Stromal cell of bone marrow (primary cell): ENCODE results near the gene SGTA.
A peak's percentile ranks its signal among the peaks of the same experiment; 100 is the strongest.

ENCODE experiments used
- DNase-seq: peaks from one replicate; pipeline ENCODE4 v3.0.0-alpha.2; 2012; ENCODE audit warnings: low read depth

Gene SGTA

DNA sequence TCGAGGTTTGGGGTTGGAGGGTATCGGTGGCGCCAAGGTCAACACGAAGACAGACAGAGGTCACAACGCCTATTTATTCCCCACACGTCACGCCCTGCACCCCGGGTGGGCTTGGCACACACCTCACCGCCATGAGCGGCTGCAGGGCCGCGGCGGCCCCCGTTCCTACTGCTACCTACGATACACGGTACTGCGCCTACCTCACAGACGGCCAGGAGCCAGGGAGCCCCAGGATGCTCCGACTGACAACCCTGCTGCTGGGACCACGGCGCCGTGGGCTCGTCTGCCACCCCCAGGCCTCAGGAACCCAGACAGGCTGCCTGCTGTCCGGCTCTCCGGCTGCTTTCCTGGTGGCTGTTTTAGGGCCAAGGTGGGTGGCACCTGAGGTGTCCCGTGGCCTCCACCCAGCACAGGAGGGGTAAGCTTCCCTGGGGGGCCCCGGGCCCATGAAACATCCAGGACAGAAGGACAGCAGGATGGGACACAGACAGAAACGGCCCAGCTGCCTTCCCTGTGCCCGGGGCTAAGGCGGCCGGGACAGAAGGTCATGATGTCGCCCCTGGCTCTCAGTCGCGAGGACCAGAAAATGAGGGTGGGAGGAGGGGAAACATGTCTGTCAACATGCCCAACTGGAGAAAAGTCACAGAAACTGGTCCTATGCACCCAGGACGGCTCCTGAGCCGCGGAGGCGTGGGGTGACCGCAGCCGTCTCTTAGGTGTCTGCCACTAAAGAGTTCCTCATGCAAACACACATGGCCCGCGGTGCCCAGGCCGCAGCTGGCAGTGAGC, 28.2 kb downstream of the SGTA start:
- DNase-seq, result no peak

DNA sequence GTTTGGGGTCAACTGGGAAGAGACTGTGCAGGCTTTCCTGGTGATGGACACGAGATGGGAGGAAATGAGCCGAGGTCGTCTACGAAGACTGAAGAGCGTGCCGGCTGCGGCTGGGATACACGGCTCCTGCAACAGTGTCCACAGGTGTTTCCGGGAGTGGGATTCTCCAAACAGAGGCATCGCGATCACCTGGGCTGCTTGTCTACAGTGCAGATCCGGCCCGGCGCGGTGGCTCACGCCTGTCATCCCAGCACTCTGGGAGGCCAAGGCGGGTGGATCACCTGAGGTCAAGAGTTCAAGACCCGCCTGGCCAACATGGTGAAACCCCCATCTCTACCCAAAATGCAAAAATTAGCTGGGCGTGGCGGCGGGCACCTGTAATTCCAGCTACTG, 31.6 kb downstream of the SGTA start:
- no peak for DNase-seq

DNA sequence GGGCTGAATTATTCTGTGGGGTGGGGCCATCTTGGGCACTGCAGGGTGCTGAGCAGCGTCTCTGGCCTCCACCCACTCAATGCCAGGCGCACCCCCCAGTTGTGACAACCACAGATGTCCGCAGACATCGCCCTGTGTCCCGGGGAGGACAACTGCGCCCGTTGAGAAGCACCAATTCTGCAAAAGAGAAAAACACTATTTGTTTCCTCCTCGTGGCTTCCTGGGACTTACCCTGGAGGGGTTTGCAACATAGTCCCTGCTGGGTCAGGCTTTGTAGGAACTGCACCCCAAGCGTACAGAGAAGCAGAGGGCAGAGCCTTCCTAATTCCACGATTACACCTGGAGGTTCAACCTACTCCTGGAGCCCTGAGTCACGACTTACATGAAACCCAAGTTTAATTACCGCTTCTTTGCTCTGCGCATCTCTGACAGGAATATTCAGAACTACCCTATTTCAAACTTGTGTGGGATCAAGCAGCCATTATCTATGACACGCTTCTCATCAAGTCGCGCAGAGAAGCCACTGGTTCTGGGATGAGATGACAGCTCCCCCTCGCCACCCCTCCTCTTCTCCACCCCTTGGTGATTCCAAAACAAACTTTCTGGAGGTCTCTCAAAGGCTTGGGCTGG, 32.1 kb downstream of the SGTA start:
- no peak for DNase-seq

DNA sequence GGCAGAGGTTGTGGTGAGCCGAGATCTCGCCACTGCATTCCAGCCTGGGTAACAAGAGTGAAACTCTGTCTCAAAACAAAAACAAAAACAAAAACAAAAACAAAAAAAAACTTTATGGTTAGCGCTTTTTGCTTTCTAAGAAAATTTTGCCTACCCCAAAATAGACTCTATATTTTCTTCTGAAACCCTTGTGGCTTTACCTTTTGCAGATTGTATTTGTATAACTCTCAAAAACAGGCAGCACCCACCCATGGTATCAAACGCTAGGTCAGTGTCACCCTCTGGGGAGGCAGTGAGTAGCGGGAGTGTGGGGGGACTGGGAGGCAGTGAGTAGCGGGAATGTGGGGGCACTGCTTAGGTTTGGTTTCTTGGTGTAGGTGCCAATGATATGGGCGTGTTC, 35.7 kb downstream of the SGTA start:
- DNase-seq, result no peak

DNA sequence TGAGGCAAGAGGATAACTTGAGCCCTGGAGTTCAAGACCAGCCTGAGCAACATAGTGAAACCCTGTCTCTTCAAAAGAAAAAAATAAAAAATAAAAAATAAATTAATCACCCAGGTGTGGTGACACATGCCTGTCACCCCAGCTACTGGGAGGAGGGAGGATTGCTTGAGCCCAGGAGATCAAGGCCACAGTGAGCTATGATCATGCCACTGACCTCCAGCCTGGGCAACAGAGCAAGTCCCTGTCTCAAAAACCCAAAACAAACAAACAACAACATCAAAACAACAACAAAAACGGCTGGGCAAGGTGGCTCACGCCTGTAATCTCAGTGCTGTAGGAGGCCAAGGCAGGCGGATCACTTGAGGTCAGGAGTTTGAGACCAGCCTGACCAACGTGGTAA, 39.0 kb downstream of the SGTA start:
- no peak for DNase-seq

DNA sequence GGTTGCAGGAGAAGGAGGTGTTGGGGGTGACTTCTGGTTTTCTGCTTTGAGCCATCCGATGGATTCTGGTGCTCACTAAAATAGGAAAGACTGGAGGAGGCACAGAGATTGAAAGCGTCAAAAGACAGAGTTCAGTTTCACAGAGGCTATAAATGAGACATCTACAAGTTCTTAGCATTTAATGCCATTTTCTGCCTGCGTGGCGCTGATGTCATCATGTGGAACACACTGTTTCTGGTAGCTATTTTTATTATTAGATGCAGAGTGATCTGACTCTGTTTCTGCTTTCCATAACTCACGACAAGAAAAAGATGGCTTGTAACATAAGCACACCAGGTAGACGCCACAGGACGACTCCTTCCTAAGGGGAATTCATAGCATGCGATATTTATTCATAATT, 40.0 kb downstream of the SGTA start:
- DNase-seq, result no peak

DNA sequence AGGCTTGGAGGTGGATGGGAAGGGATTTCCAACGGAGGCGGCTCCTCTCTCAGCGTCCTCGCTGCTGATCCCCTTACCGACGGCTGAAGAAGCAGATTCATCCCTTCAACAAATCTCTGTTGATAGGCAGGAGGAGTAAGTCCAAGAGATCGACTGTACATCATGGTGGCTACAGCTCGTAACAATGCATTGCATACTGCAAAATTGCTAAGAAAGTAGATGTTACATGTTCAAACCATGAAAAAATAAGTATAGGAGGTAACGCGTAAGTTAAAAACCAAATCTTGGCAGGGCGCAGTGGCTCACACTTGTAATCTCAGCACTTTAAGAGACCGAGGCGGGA, 42.8 kb downstream of the SGTA start:
- DNase-seq, result no peak

DNA sequence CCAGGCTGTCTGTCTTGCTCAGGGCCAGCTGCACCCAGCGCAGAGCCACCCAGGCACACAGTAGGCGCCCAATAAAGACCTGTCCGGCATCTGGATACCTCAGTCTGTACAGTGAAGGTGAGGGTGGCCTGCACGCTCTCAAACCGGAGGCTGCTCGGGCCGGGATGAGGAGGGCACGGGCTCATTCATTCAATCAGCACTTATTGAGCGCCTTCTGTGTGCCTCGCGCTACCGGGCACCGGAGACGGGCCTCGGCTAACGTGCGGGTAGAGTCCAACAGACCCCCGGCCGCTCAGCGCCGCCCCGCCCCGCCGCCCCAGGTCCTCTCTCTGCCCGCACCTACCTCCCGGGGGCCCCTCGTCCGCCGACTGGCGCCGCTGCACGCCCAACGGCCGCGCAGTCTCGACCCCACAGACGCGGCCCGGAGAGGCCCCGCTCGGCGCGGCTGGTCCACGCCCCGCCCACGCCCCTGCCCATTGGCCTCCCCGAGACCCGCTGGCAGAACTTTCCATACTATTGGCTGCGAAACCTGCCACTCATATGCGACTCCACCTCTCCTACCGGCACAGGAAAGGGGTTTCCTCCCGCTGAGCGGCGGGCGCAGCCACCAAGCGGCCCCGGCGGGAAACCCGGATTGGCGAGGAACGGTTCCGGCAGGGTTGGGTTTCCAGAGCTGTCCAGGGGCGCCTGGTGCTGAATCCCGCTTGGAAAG, 43.3 kb downstream of the SGTA start, which contains the start of gene SLC39A3:
Gene SLC39A3 (minus strand): TSS at position 416 of the 712 bp plus-strand sequence. CDS start 2,760 bp downstream, outside the sequence.
- peak; percentile 98 for DNase-seq

DNA sequence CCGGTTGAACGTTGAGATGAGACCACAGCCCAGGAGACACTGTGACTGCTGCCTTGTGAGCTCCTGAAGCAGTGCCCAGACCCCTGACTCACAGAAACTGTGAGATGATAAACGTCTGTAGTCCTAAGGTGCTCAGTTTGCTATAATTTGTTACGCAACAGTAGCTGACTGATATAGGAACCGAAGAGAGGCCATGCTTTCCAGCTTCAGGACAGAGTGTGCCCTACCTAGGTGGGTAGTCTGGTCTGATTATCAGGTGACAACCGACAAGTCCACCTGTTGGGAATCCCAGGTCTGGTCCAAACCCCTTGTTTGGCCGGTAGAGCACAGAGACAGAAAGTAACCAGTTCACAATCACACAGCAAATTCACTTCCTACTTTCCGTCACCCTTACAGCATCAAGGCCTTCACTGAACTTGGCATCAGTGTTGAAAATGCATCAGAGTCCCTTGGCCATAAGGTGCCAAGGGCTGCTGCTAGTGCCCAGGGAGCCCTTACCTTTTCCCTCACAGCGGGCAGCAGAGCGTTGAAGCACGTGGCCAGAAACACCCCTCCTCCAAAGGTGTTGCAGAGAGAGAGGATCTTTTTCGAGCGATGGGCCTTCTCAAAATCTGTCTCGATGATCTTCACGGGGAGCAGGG, 46.4 kb downstream of the SGTA start:
- no peak for DNase-seq

DNA sequence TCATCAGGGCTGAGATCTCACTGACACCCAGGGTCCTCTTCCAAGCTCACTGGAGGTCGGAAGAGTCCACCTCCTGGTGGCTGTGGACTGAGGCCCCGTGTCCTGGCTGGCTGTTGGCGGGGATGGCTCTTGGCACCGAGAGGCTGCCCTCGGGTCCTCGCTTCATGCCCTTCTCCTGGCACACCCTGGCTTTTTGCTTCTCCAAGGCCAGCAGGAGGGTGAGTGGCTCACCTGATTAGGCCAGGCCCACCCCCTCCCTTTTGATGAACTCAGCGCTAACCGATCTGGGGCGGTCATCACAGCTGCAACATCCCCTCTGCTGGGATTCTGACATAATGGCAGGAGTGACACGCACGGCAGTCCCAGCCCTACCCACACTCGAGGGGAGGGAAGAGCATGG, 47.7 kb downstream of the SGTA start:
- no peak for DNase-seq

DNA sequence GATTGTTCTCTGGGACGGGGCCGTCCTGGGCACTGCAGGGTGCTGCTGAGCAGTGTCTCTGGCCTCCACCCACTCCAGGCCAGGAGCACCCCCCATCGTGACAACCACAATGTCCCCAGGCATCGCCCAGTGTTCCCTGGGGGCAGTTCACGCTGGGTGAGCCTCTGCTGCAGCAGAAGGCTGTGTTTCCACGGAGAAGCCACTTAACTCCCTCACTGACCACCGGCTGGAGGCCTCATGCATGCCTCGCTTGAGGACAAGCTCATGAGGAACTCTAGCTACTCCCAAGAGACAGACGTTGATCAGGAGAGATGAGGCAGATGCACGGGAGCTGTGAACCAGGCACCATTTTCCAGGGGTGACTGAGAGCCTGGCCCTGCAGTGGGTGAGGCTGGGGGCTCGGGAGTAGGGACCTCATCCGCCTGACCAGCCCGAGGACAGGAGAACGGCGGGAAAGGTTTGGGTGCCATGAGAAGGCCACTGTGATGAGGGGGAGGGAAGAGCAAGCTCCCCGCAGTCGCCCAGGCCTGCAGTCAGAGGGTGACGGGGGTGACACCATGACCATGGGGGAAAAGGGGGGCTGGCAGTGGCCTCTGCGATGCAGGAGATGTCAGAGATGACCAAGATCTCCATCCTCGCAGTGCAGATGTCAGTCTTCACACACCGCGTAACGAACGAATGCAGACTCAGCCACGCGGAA, 48.3 kb downstream of the SGTA start:
- no peak for DNase-seq

DNA sequence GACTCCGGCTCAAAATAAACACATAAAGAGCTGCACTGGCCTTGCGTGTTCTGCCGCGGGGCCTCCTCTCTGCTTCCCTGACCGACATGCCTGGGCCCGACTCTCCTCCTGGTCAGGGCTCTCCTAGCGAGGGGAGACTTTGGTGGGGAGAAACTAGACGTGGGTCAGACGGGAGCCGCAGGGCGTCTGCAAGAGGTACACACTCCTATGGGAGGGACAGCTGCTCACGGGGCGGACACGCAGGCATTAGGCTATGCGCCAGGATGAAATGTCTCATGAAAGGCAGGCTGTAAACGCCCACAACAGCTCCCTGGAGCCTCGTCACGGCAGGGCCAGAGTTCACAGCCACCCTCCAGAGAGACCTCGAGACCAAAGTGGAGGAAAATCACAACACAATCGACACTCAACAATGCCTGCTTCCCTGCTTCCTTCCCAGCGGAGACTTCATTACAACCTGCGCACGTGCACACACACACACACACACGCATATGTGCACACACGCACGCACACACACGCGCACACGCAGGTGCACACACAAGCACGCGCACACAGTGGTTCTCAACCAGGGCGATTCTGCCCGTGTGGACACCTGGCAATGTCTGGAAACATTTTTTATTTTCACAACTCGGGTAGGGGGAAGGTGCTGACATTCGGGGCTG, 49.0 kb downstream of the SGTA start:
- DNase-seq, result no peak

DNA sequence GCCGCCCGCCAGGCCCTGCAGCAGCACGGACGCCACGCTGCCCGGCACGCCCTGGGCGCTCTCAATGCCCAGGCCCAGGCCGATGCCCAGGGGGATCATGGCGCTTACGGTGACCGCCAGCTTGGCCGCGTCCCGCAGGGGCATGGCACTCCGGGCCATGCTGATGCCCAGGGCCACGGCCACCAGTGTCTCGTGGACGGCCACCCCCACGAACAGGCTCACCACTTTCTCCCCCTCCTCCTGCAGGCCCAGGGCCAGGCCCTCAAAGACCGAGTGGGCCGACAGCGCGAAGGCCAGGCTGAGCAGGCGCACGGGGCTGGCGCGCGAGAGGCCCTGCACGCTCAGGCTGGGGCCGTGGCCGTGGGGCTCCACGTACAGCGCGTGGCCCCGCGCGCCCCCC, 50.2 kb downstream of the SGTA start:
- no peak for DNase-seq

DNA sequence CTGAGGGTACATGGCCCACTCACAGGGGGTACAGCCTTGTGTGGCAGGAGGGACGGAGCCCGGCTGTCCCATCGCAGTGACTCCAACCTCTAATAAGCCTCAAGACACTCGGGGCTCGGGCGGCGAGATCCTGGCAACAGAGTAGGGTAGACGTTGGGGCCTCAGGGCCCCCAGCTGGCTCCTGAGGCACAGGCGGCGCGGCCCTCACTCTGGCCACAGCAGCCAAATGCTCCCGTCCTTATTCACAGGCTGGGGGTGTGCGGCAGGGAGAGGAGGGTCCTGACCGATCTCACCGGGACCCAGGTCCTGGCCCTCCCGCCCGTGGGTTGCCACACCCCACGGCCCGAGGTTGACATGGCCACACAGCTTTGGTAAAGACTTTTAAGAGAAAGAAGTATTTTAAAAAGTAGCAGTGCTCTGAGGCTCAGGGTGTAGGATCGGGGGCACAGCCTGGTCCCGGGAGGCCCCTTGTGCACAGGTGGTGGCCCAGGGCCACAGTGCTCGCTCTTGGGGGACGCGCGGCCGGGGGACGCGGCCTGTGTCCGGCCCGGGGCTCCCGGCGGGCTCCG, 50.8 kb downstream of the SGTA start:
- DNase-seq, result no peak

DNA sequence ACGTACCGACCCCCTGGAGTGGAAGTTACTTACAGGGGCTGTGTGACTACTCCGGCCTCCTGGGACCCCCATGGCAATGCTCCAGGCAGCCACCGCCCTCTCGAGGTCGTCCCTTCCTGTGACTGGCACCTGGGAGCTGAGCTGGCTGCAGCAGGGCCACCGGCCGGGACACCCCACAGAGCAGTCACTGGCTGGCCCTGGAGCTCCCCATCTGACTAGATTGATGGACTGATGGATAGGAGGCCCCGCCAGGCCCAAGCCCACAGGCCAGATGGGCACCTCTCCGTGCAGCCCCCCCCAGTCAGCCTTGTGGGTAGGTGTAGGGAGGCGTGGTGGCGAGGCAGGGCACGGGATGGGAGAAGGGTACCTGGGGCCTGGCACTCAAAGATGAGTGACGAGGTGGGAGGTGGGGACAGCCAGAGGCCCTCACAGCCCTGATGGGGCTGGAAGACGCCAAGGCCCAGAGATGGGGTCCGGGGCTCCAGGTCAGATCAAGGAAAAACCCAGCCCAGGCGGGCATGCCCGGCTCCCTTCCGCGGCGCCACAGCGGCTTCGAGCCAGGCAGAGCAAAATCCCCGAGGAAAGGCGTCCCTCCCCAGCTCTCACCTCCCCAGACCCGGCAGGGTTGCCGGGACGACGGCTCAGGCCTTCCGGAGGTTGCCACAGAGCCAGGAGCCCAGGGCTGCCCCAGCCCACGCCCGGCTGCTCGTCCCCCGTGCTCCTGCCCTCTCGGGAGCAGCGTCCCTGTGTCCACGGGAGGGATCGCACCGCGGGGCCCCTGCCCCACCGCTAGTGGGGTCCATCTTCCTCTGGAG, 51.7 kb downstream of the SGTA start:
- DNase-seq, result no peak

DNA sequence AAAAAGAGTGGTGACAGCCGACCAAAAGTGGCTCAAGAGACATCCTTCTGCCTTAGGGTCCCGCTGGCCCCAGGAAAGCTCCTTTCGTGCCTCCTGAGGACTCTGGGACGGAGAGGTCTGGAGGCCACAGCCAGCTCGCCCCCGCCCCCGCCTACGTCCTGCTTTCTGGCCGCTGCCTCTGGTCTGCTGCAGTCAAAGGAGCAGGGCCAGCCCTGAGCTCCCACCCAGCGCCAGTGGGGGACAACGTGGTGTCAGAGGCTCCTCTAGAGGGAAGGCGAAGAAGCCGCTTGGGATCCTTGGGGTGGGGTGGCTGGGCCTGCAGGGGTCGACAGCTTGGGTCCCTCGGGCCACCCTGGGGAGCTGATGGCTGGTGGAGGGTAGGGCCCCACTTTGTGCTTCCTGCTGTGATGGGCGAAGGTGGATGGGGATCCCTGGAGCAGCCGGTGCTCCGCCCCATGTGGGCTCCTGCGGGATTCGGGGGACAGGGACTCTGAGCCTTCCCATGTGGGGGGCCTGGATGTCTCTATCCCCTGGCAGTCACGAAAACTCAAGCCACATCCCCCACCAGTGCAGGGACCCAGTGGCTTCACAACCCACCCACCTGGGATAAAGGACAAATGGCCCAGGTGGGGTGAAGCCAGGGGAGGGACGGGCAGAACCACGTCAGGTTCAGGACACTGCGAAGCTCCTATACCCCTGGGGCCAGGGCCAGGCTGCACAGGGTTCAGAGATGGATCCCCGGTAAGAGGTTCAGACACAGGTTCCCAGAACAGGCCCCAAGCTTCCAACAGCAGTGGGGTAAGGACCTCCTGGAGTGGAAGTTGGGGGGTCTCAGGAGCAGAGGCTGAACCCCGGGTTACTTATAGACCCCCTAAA, 52.9 kb downstream of the SGTA start:
- no peak for DNase-seq

DNA sequence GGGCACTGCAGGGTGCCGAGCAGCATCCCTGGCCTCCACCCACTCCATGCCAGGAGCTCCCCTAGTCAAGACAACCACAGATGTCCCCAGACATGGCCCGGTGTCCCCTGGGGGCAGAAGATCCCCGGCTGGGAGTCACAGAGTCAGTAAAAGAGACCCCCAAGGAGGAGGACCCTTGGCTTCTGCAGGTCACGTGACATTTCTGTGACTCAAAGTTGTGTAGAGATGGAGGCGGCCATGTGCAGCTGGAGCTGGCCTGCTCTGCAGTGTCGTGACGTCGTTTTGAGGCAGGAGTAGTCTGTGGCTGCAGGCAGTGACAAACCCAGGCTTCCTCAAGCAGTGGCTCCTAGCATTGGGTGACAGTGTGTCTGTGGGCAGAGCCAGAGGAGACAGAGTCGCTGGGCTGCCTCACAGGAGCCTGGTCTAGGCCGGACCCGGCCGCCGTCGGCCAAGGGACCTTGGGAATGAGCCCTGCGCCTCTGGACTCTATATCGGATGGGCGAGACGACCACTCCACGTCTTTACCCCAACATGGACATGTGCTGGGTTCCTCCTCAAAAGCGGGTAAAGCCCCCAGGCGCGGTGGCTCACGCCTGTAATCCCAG, 54.2 kb downstream of the SGTA start:
- DNase-seq, result no peak

DNA sequence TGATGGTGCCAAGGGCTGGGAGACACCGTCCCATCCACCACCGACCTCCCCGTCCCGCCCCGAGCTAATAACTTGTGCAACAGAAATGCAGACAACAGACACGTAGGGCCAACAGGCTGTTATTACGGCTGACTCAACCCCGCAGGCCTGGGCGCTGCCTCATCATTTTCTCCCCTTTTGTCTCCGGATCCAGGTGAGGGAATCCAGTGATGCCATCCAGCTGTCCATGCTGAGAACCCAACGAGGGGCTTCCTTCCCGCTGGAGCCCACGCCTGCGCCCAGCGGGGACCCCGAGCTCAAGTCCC, 55.5 kb downstream of the SGTA start:
- no peak for DNase-seq
